ENCODE data around the gene LRRC40.
"Not testable (repeated sequence)": the region's sequence is repeated elsewhere in the genome, so short reads cannot be mapped to it uniquely, and the experiment has no call there.

LRRC40 gene

DNA sequence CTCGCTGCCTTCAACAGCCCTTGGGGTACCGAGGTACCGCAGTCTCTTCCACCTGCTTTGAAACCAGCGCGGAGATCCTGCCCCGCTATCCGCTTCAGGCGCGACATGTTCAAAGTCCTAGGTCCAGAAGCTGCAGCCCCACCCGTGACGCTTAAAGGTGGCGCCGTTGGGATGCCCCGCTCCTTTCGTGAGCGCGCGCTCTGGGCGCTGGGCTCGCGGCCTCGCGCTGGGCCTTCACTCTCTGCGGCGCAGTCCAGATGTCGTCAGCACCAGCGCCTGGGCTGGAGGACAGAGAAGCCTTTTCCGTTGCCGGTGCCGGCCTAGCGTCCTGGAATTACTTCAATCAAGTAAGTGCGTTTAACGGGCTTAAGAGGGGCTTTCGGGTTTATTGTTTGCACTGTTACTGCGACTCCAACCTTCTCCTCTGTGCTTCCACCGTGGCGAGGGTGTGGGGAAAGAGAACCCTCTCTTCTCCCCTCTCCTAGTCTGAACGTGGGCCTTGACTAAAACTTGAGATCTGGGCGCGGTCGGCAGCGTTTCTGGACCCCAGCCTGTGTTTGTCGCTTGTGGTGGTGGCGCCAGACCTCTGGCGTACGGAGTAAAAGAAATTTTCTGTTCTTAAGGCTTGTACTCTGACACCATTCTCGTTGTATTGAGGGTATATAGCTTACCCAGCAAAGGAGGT is at the start of gene LRRC40:
Gene LRRC40 (minus strand): TSS at position 146 of the 685 bp plus-strand sequence. CDS start 39 bp downstream, at position 107.
- in situ Hi-C loops (cut with HindIII; ENCODE audit: low pct_ligation_motif_present, low pct_unique_long_range_greater_than_20kb, low sequenced_read_pairs) = no loop called here
- DNase-seq = peak; percentile 95

DNA sequence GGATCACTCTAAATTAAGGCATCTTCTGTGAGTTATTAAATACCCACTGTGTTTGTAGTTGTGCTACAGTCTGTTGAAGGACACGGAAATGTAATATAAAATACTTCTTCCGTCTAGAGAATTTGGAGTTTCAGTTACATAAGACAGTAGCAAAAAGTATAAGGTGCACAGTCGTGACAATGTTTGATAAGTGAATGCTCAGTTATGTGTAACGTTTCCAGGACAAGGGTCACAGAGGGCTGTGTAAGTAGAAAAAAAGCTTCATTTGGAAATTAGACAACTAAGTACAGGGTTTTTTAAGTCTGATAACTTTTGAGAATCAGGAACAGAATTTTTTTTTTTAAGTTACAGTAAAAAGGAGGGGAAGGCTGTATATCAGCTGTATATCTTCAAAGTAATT is 43.4 kb upstream of the LRRC40 start:
- DNase-seq = no peak
- in situ Hi-C loops (cut with HindIII; ENCODE audit: low pct_ligation_motif_present, low pct_unique_long_range_greater_than_20kb, low sequenced_read_pairs) = no loop called here

DNA sequence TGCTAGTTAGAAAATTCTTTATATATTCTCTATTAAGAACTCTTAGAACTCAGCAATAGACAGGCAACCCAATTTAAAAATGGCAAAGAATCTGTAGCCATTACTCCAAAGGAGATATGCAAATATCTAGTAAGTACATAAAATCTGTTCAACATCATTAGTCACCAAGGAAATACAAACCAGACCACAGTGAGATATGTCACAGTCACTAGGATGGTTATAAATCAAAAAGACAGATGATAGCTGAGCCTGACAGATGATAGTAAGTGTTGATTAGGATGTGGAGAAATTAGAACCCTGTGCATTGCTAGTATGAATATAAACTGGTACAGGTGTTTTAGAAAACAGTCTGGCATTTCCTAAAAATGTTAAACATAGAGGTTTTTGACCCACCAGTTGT is 42.4 kb upstream of the LRRC40 start:
- in situ Hi-C loops (cut with HindIII; ENCODE audit: low pct_ligation_motif_present, low pct_unique_long_range_greater_than_20kb, low sequenced_read_pairs) = no loop called here
- DNase-seq = no peak

DNA sequence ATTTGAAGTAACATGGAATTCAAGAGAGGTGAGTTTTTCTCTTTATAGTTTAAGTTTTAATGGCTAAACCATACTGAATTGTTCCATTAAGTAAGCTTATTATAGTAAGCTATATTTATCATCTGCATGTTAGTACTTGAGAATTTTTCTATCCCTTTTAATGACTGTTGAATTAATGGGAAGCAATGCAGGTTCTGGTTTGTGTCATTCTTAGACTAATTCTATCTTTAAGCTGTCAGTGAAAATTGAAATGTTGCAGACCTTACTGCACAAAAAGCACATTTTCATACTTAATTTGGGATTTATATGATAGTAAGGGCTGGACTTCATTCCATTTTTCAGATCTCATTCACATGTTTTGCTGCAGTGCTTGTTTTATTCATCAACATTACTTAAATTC is 41.7 kb upstream of the LRRC40 start:
- in situ Hi-C loops (cut with HindIII; ENCODE audit: low pct_ligation_motif_present, low pct_unique_long_range_greater_than_20kb, low sequenced_read_pairs) = no loop called here
- DNase-seq = no peak

DNA sequence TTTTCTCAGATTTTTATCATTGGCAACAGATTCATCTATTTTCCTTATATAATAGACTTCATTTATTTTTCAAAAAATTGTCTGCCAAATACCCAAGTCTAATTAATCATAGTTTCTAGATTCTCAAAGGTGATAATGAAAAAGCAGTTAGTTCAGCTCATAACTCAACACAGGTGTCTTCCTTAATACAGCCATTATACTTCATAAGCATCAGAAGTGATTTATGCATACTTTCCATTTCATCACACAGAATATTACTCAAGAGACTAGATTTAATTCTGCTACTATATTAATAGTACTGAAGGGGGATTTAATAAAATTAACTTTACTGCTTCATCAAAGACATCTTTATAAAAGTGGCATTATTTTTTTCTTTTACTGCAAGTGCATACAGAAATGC is 34.6 kb upstream of the LRRC40 start:
- in situ Hi-C loops (cut with HindIII; ENCODE audit: low pct_ligation_motif_present, low pct_unique_long_range_greater_than_20kb, low sequenced_read_pairs) = no loop called here
- DNase-seq = no peak

DNA sequence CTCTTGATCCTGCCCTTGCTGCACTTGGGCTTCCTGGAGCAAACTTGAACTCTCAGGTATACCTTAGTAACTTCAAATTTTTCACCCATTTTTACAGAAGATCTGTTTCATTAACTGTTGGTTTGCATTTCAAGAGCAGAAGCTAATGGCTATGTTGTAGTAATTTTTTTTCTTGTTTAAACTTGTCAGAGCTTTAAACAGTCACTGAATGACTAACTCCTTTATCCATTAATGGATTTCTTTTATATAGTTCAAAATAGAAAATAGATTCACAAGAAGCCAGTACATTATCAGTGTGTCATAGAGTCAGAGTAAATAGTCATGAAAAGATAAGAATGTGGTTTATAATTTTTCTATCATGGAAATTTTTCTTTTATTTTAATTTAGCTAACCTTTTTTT is 29.4 kb upstream of the LRRC40 start:
- in situ Hi-C loops (cut with HindIII; ENCODE audit: low pct_ligation_motif_present, low pct_unique_long_range_greater_than_20kb, low sequenced_read_pairs) = no loop called here

DNA sequence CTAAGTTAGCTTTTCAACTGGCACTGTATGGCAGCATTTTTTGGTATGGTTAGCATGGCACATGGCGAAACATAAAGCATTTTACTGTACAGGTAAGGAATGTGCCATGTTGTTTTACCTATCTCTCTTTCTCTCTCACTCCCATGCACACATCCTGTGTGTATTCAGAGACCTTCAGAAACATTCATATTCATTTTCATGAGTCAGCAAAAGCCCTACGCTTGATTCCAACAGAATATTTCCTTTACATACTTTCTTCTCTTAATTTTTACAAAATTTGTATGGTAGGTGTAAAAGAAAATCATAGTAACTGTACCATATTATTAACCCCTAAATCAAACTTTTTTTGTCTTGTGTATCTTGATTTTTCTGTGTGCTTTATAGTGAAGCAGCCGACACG is 26.1 kb upstream of the LRRC40 start:
- no peak for DNase-seq
- in situ Hi-C loops (cut with HindIII; ENCODE audit: low pct_ligation_motif_present, low pct_unique_long_range_greater_than_20kb, low sequenced_read_pairs) = no loop called here

More for the DNA sequence above, 29.4 kb upstream of the LRRC40 start:
- DNase-seq = no peak

DNA sequence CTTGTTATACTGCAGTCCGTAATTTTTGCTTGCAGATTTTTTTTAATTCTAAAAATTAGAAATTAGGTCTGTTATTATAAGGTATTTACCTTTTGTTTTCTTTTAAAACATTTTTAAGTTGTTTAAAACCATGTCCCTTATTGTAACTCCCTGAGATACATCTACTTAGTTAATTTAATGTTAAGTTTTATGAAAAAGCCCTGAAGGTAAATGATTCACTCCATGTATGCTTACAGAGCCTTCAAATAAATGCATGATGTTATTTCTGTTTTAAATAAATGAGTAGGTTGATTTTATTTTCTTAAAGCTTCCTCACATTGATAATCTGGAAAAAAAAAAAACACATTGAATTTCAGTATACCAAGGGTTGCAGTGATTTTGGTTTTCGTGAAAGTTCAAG is 23.3 kb upstream of the LRRC40 start:
- in situ Hi-C loops (cut with HindIII; ENCODE audit: low pct_ligation_motif_present, low pct_unique_long_range_greater_than_20kb, low sequenced_read_pairs) = no loop called here
- no peak for DNase-seq

DNA sequence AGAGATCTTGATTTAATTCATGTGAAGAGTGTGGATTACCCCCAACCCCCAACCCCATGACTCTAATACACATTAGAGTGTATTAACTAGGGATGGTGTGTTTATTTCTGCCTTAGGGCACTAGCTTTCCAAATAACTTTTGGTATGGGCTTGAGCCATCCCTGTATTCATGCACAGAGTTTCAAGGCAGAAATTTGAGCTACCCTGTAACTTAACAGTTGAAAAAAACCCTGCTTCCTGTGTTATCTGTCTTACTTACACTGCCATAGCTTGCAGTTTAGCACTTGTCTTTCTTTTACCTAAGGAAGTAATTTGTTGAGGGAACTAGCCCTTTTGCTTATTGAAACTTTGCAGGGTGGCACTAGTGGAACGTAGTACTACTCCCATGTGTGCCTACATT is 22.1 kb upstream of the LRRC40 start:
- in situ Hi-C loops (cut with HindIII; ENCODE audit: low pct_ligation_motif_present, low pct_unique_long_range_greater_than_20kb, low sequenced_read_pairs) = no loop called here
- no peak for DNase-seq

DNA sequence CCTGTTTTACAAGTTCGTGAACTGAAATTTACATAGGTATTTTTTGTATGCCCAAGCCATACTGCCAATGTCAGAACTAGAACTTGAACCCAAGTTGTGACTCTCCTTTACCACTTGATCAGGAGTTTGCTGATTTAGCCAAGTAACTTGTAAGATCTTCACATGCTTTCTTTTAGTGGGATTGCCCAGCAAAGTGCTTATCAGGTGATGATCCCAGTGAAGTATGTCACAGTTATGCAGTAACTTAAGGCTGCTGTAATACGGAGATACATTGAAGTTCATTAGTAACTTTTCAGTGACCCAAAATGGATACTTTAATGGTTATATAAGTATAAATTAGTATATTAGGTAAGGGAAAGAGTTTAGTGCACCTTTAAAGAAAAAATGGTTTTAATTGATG is 19.6 kb upstream of the LRRC40 start:
- DNase-seq = no peak
- in situ Hi-C loops (cut with HindIII; ENCODE audit: low pct_ligation_motif_present, low pct_unique_long_range_greater_than_20kb, low sequenced_read_pairs) = no loop called here

DNA sequence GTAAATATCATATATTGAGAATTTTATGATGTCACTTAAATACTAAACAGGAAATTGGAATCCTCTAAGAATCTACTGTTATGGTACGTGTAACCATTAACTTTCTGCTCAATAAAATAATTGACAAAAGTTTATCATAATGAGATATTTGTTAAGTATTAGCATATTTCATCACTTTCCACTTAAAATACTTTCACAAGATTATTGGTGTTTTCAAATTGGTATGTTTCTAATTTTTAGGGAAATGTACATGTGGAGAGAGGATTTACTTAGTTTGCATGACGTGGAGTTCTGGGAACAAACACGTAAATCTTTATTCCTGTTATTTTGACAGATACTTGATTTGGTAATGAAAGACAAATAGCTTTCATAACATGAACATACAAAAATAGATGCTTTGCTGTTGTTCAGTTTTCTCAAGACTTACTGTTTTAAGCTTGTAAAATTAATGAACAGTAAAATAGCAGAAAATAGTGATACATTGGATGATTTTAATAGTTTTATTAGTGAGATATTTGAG is 17.4 kb upstream of the LRRC40 start:
- DNase-seq = no peak
- in situ Hi-C loops (cut with HindIII; ENCODE audit: low pct_ligation_motif_present, low pct_unique_long_range_greater_than_20kb, low sequenced_read_pairs) = no loop called here

DNA sequence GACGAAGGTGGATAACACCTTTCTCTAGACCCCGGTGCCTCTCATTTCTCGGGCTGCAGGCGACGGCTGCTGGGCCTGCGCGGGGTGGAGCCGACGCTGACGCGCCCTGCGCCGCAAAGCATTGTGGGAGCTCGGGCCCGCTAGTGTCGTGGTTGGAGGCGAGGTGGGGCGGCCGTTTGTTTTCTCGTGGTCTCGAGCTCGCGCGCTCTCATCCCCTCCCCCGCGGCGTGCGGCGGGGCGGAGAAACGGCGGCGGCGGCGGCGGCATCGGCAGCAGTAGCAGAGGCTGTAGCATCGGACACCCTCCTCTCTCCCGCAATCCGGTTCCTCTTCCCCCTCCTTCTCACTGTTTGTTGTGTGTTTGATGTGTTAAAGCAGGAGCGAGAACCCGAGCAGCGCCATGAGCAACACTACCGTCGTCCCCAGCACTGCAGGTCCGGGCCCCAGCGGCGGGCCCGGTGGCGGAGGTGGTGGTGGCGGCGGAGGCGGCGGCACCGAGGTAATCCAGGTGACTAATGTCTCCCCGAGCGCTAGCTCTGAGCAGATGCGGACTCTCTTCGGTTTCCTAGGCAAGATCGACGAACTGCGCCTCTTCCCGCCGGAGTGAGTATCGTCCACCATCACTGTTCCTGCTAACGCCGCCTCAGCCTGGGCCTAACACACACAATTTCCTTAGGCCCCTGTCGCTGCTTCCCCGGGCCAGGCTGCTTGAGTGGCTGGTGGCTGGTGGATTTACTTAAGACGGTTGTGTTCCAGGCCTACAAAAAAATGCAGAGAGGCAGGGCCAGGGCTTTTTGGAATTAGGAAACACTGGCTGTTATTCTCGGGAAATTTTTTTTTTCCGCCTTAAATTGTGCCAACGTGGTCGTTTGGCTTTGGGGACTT is 16.1 kb upstream of the LRRC40 start, which contains the start of gene SRSF11:
Gene SRSF11 (plus strand): TSS at position 143 of the 884 bp plus-strand sequence. CDS start 257 bp downstream, at position 400.
- in situ Hi-C loops (cut with HindIII; ENCODE audit: low pct_ligation_motif_present, low pct_unique_long_range_greater_than_20kb, low sequenced_read_pairs) = no loop called here
- DNase-seq = peak; percentile 91

DNA sequence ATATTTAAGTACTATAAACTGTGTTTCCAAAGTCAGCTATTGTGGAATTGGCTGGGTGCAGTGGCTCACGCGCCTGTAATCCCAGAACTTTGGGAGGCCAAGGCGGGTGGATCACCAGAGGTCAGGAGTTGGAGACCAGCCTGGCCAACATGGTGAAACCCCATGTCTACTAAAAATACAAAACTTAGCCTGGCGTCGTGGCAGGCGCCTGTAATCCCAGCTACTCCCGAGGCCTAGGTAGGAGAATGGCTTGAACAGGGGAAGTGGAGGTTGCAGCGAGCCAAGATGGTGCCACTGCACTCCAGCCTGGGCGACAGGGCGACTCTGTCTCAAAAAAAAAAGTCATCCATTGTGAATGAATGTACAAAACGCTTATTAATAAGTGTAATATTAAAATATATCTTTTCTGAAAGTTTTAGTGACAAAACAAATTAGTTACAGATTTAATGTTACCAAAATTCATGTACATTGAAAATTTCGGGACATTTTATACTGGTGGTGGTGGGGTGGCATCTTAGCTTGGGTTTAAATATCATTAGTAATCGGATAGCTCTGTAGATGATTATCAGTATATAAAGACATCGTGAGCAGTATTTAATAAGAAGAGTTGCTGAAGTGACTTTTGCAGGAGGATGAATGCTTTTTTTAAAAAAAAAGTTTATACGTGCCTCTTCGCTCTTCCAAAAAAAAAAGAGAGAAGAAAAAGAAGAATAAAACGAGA is 15.3 kb upstream of the LRRC40 start:
- DNase-seq = no peak
- in situ Hi-C loops (cut with HindIII; ENCODE audit: low pct_ligation_motif_present, low pct_unique_long_range_greater_than_20kb, low sequenced_read_pairs) = no loop called here

DNA sequence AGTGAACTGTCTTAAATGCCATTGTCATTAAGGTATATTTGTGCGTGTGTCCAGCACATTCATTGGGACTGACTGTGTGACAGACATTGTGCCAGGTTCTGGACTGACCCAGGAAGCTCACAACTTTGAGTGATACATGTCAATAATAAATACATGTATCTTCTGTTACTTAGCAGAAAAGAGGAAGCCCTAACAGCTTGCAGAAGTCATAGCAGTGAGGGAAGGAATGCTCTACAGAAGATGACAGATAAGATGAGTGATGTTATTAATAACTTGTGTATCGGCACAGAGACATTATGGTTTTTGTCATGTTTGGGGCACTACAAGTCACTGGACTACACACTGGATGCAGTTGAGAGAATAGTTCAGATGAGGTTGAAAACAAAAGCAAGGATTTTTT is 14.6 kb upstream of the LRRC40 start:
- in situ Hi-C loops (cut with HindIII; ENCODE audit: low pct_ligation_motif_present, low pct_unique_long_range_greater_than_20kb, low sequenced_read_pairs) = no loop called here
- DNase-seq = no peak

DNA sequence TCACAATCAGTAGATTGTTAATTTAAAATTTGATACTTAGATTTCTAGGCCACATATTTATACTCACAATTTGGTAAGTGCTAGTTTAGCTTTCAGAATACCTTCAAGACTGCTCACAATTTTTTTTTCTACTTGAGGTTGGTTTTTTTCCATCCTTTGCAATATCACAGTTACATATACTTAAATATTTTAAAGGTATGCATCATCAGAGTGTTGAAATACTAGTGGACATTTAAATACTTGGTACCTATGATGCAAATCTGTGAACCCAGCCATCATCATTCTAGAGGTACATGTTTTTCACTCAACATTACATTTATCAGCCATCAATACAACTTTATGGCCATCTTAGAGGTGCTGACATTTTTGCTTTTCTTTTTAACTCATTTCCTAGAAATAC is 6.2 kb upstream of the LRRC40 start:
- in situ Hi-C loops (cut with HindIII; ENCODE audit: low pct_ligation_motif_present, low pct_unique_long_range_greater_than_20kb, low sequenced_read_pairs) = no loop called here
- no peak for DNase-seq

DNA sequence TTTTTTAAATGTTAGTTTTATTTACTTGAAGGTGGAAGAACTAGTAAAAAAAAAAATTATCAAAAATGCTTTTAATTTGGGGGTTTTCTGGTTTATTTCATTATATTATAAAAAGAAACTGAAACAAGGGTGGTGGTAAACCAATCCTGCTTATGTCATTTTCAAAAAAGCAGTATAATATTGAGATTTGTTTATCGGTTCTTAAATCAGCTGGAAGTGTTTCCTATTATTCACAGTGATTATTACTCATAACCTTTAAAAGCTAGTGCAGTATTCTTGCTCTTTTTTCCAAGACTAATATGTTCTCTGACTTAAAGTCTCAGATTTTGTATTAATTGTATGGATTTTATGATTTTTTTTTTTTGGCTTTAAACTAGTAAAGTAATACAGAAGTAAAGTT is 5.4 kb upstream of the LRRC40 start:
- DNase-seq = no peak
- in situ Hi-C loops (cut with HindIII; ENCODE audit: low pct_ligation_motif_present, low pct_unique_long_range_greater_than_20kb, low sequenced_read_pairs) = no loop called here

DNA sequence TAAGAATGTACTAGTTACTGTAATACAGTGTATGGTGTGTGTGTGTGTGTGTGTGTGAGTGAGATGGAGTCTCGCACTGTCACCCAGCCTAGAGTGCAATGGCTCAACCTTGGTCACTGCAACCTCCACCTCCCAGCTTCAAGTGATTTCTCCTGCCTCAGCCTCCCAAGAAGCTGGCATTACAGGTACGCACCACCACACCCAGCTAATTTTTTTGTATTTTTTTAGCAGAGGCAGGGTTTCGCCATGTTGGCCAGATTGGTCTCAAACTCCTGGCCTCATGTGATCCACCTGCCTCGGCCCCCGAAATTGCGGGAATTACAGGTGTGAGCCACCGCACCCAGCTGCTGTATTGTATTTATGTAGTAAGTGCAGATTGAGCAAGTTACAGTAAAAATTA is 2.9 kb upstream of the LRRC40 start:
- no peak for DNase-seq
- in situ Hi-C loops (cut with HindIII; ENCODE audit: low pct_ligation_motif_present, low pct_unique_long_range_greater_than_20kb, low sequenced_read_pairs) = no loop called here

DNA sequence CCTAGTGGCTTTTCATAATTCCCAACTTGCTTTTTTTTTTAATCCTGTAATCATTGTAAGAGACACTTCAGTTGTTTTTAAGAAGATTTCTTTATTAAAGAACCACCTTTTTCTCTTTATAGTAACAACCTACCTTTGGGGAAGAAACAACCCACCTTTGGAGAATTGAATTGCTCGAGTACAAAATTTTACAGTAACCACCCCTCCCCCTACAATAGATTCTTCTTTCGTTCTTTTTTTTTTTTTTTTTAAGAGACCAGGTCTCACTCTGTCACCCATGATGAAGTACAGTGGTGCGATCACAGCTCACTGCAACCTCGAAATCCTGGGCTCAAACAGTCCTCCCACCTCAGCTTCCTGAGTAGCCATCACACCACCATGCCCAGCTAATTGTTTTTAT is 2.1 kb upstream of the LRRC40 start:
- in situ Hi-C loops (cut with HindIII; ENCODE audit: low pct_ligation_motif_present, low pct_unique_long_range_greater_than_20kb, low sequenced_read_pairs) = no loop called here
- DNase-seq = no peak

DNA sequence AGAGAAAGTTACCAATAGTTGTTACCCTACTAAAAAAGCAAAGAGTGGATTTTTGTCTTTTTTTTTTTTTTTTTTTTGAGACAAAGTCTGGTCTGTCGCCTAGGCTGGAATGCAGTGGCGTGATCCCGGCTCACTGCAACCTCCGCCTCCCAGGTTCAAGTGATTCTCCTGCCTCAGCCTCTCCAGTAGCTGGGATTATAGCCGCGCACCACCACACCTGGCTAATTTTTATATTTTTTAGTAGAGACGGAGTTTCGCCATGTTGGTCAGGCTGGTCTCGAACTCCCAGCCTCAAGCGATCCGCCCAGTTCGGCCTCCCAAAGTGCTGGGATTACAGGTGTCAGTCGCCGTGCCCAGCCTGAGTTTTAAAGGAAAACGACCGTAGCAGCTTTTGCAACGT is 1.5 kb upstream of the LRRC40 start:
- in situ Hi-C loops (cut with HindIII; ENCODE audit: low pct_ligation_motif_present, low pct_unique_long_range_greater_than_20kb, low sequenced_read_pairs); DNase-seq: not testable (repeated sequence)
